WTC11 (cell line): Measurements from ENCODE around the gene CHERP.

Experiments
- FOXP1 ChIP-seq: sonication (generic); formaldehyde crosslinking; IDR thresholded peaks from 2 replicates; pipeline ENCODE4 v1.8.0; 2022; ENCODE audit warnings: missing genetic modification reagents, mild to moderate bottlenecking, moderate library complexity, borderline replicate concordance
- SP1 ChIP-seq: sonication (generic); formaldehyde crosslinking; conservative IDR thresholded peaks from 2 replicates; pipeline ENCODE4 v1.8.1; 2022; ENCODE audit warnings: missing genetic modification reagents
- TF ChIP-seq, protein P1 (sequence below): fragments of 200-600 bp; IDR thresholded peaks from 2 replicates; pipeline ENCODE4 v1.8.0; 2022; ENCODE audit warnings: antibody characterized with exemption
- TF ChIP-seq, protein P2 (sequence below): sonication (generic); formaldehyde crosslinking; IDR thresholded peaks from 2 replicates; pipeline ENCODE4 v1.8.0; 2022; ENCODE audit warnings: mild to moderate bottlenecking, missing genetic modification reagents
- TF ChIP-seq, protein P3 (sequence below): sonication (generic); formaldehyde crosslinking; IDR thresholded peaks from 2 replicates; pipeline ENCODE4 v1.8.1; 2022; ENCODE audit warnings: low read depth, mild to moderate bottlenecking, moderate library complexity, missing genetic modification reagents, borderline replicate concordance
- TF ChIP-seq, protein P4 (sequence below): sonication (generic); formaldehyde crosslinking; conservative IDR thresholded peaks from 2 replicates; pipeline ENCODE4 v1.8.1; 2022; ENCODE audit warnings: mild to moderate bottlenecking, missing genetic modification reagents

DNA sequence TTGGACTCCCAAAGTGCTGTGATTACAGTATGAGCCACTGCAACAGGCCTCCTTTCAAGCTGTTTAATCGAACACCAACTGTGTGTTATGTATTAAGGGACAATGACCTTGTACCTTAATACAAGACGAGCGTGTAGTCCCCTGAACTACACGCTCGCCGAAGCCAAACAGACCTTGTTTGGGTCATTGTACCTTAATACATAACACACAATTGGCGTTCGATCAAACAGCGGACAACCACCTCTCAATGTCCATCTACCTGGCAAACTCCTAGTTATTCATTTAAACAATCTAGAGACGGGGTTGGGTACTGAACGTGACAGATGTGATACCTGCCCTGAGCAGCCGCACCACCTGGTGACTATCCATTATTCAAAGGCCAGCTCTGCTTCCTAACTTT is 1.3 kb downstream of the CHERP start:
- TF ChIP-seq FOXP1 (CRISPR knock-in tag) (no peak), SP1 (CRISPR knock-in tag) (no peak)
- TF ChIP-seq, protein P1, sequence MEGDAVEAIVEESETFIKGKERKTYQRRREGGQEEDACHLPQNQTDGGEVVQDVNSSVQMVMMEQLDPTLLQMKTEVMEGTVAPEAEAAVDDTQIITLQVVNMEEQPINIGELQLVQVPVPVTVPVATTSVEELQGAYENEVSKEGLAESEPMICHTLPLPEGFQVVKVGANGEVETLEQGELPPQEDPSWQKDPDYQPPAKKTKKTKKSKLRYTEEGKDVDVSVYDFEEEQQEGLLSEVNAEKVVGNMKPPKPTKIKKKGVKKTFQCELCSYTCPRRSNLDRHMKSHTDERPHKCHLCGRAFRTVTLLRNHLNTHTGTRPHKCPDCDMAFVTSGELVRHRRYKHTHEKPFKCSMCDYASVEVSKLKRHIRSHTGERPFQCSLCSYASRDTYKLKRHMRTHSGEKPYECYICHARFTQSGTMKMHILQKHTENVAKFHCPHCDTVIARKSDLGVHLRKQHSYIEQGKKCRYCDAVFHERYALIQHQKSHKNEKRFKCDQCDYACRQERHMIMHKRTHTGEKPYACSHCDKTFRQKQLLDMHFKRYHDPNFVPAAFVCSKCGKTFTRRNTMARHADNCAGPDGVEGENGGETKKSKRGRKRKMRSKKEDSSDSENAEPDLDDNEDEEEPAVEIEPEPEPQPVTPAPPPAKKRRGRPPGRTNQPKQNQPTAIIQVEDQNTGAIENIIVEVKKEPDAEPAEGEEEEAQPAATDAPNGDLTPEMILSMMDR = no peak
- TF ChIP-seq, protein P2, sequence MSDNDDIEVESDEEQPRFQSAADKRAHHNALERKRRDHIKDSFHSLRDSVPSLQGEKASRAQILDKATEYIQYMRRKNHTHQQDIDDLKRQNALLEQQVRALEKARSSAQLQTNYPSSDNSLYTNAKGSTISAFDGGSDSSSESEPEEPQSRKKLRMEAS = no peak
- TF ChIP-seq, protein P3, sequence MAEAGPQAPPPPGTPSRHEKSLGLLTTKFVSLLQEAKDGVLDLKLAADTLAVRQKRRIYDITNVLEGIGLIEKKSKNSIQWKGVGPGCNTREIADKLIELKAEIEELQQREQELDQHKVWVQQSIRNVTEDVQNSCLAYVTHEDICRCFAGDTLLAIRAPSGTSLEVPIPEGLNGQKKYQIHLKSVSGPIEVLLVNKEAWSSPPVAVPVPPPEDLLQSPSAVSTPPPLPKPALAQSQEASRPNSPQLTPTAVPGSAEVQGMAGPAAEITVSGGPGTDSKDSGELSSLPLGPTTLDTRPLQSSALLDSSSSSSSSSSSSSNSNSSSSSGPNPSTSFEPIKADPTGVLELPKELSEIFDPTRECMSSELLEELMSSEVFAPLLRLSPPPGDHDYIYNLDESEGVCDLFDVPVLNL (CRISPR knock-in tag) = no peak
- TF ChIP-seq, protein P4, sequence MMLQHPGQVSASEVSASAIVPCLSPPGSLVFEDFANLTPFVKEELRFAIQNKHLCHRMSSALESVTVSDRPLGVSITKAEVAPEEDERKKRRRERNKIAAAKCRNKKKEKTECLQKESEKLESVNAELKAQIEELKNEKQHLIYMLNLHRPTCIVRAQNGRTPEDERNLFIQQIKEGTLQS = no peak
